HCT116 (cell line): ENCODE measurements around the gene UPP2. TPM values are rescaled to one million over a fixed set of nuclear protein-coding genes. Genes with fewer than 3 reads are reported as not detected.

Experiments used
- ATAC-seq: fragments of 200-7000 bp; cut with Tn5 transposase; 2 replicates; pipeline ENCODE4 v1.9.1; 2020; ENCODE audit warnings: mild to moderate bottlenecking, moderate library complexity
- BruUV-seq: library from RNA; stranded (reverse); fragments of 400-500 nt; replicated peaks from 2 replicates; lab custom pipeline; 2021; lab: Mats Ljungman, UMichigan
- CTCF ChIA-PET: fragments of 300-600 bp; sonication (Branson Sonifier 250); formaldehyde crosslinking; loops from one replicate; lab custom pipeline; 2021; ENCODE audit warnings: antibody characterized with exemption; lab: Charles Lee
- POLR2A ChIA-PET: fragments of 300-600, 350-600 bp; sonication (Branson Sonifier 250); formaldehyde crosslinking; loops from one replicate; lab custom pipeline; 2021; ENCODE audit warnings: antibody characterized with exemption; lab: Charles Lee
- RAD21 ChIA-PET, 2 experiments: fragments of 300-600 bp; sonication (Branson Sonifier 250); formaldehyde crosslinking; loops; one replicate each; lab custom pipeline; 2023; ENCODE audit warnings: low total read pairs in 2 of 2; ENCODE audit not compliant: uncharacterized antibody in 2 of 2, unreplicated experiment in 2 of 2, low non-redundant PET in 1 of 2; lab: Charles Lee
- DNase-seq: peaks from one replicate; pipeline ENCODE4 v3.0.0-alpha.2; 2010; ENCODE audit warnings: low read depth, low spot score
- H2AFZ ChIP-seq: fragments of 200-600 bp; shearing (Covaris generic), sonication (generic); 2 replicates; pipeline ENCODE4 v1.6.1; 2017; ENCODE audit warnings: low read depth, mixed run types, mixed read lengths, antibody characterized with exemption, low read length; ENCODE audit not compliant: poor library complexity, severe bottlenecking
- H3K27ac ChIP-seq: 2 replicates; pipeline ENCODE4 v1.5.1; 2012; ENCODE audit warnings: low read depth, low read length
- H3K27me3 ChIP-seq: fragments of 200-600 bp; sonication (generic); 2 replicates; pipeline ENCODE4 v1.6.1; 2016; ENCODE audit warnings: mixed run types, low read length, mixed read lengths; ENCODE audit not compliant: insufficient read depth
- H3K36me3 ChIP-seq, 2 experiments: fragments of 200-500 bp in 1 of 2; fragments of 200-600 bp in 1 of 2; sonication (Bioruptor generic) in 1 of 2; sonication (generic) in 1 of 2; 2 replicates each; pipeline versions ENCODE4 v1.5.1 to v1.6.1; 2014 to 2016; ENCODE audit warnings: low read length in 2 of 2, inconsistent platforms in 1 of 2, mixed read lengths in 1 of 2, mixed run types in 1 of 2; ENCODE audit not compliant: insufficient read depth in 2 of 2, control insufficient read depth in 1 of 2
- H3K4me1 ChIP-seq, 2 experiments: fragments of 200-600 bp in 1 of 2; sonication (generic) in 1 of 2; 2 replicates each; pipeline versions ENCODE4 v1.5.1 to v1.6.1; 2012 to 2017; ENCODE audit warnings: low read length in 2 of 2, inconsistent platforms in 1 of 2, mild to moderate bottlenecking in 1 of 2, mixed read lengths in 1 of 2, mixed run types in 1 of 2, moderate library complexity in 1 of 2; ENCODE audit not compliant: insufficient read depth in 2 of 2, control insufficient read depth in 1 of 2
- H3K4me2 ChIP-seq: fragments of 200-600 bp; sonication (generic); 2 replicates; pipeline ENCODE4 v1.6.1; 2017; ENCODE audit warnings: mixed run types, low read length, mixed read lengths
- H3K4me3 ChIP-seq, 2 experiments: fragments of 200-600 bp in 1 of 2; sonication (generic) in 1 of 2; replicated peaks in 1 of 2; 2 replicates each; pipeline ENCODE4 v1.5.1; 2011 to 2016; ENCODE audit warnings: low read length in 2 of 2, control low read depth in 1 of 2, low read depth in 1 of 2, mild to moderate bottlenecking in 1 of 2, mixed read lengths in 1 of 2, mixed run types in 1 of 2
- H3K79me2 ChIP-seq: fragments of 200-600 bp; sonication (generic); 2 replicates; pipeline ENCODE4 v1.6.1; 2017; ENCODE audit warnings: mild to moderate bottlenecking, mixed run types, low read length, moderate library complexity, mixed read lengths; ENCODE audit not compliant: insufficient read depth
- H3K9ac ChIP-seq: fragments of 200-600 bp; sonication (generic); 2 replicates; pipeline ENCODE4 v1.6.1; 2016; ENCODE audit warnings: low read length, mixed read lengths
- H3K9me2 ChIP-seq: fragments of 200-600 bp; sonication (generic), shearing (Covaris generic); 2 replicates; pipeline ENCODE4 v1.6.1; 2017; ENCODE audit warnings: mixed run types, mild to moderate bottlenecking, moderate library complexity; ENCODE audit not compliant: insufficient read depth
- H3K9me3 ChIP-seq, 2 experiments: fragments of 200-500 bp in 1 of 2; fragments of 200-600 bp in 1 of 2; sonication (Bioruptor generic) in 1 of 2; sonication (generic) in 1 of 2; 2 replicates each; pipeline ENCODE4 v1.6.1; 2014 to 2017; ENCODE audit warnings: low read length in 2 of 2, mixed read lengths in 2 of 2, inconsistent platforms in 1 of 2, low read depth in 1 of 2, mild to moderate bottlenecking in 1 of 2, mixed run types in 1 of 2, moderate library complexity in 1 of 2; ENCODE audit not compliant: control insufficient read depth in 1 of 2, insufficient read depth in 1 of 2
- H4K20me1 ChIP-seq: fragments of 200-600 bp; sonication (generic), shearing (Covaris generic); 2 replicates; pipeline ENCODE4 v1.6.1; 2017; ENCODE audit warnings: mixed run types, mild to moderate bottlenecking, moderate library complexity; ENCODE audit not compliant: insufficient read depth
- CBX3 ChIP-seq: IDR thresholded peaks from 2 replicates; pipeline ENCODE4 v1.6.1; 2012; ENCODE audit warnings: low read depth
- CEBPB ChIP-seq: IDR thresholded peaks from 2 replicates; pipeline ENCODE4 v1.6.1; 2012; ENCODE audit warnings: low read depth
- EGR1 ChIP-seq: IDR thresholded peaks from 2 replicates; pipeline ENCODE4 v1.6.1; 2012; ENCODE audit warnings: low read depth
- ELF1 ChIP-seq: IDR thresholded peaks from 2 replicates; pipeline ENCODE4 v1.6.1; 2012; ENCODE audit warnings: low read depth, borderline replicate concordance
- EZH2 ChIP-seq: fragments of 200-600 bp; sonication (generic); IDR thresholded peaks from 2 replicates; pipeline ENCODE4 v1.6.1; 2017; ENCODE audit warnings: antibody characterized with exemption, mixed run types
- EZH2phosphoT487 ChIP-seq: fragments of 200-600 bp; IDR thresholded peaks from 2 replicates; pipeline ENCODE4 v1.6.1; 2018; ENCODE audit warnings: antibody characterized with exemption, borderline replicate concordance
- FOSL1 ChIP-seq: IDR thresholded peaks from 2 replicates; pipeline ENCODE4 v1.6.1; 2012; ENCODE audit warnings: low read depth
- JUND ChIP-seq: IDR thresholded peaks from 2 replicates; pipeline ENCODE4 v1.6.1; 2012
- MAX ChIP-seq: IDR thresholded peaks from 2 replicates; pipeline ENCODE4 v1.6.1; 2012
- POLR2AphosphoS5 ChIP-seq: IDR thresholded peaks from 2 replicates; pipeline ENCODE4 v1.6.1; 2011; ENCODE audit warnings: mild to moderate bottlenecking, low read depth, low read length, moderate library complexity
- RAD21 ChIP-seq: IDR thresholded peaks from 2 replicates; pipeline ENCODE4 v1.6.1; 2012; ENCODE audit warnings: low read depth, mild to moderate bottlenecking
- SIN3A ChIP-seq: IDR thresholded peaks from 2 replicates; pipeline ENCODE4 v1.6.1; 2012; ENCODE audit warnings: low read depth
- SP1 ChIP-seq: IDR thresholded peaks from 2 replicates; pipeline ENCODE4 v1.6.1; 2012; ENCODE audit warnings: low read depth
- SRF ChIP-seq: IDR thresholded peaks from 2 replicates; pipeline ENCODE4 v1.6.1; 2012; ENCODE audit warnings: low read depth
- TCF7L2 ChIP-seq: IDR thresholded peaks from 2 replicates; pipeline ENCODE4 v1.7.0; 2011; ENCODE audit warnings: borderline replicate concordance, inconsistent platforms; ENCODE audit not compliant: insufficient read depth, insufficient read length; ENCODE audit errors: extremely low read depth
- YY1 ChIP-seq: IDR thresholded peaks from 2 replicates; pipeline ENCODE4 v1.6.1; 2011; ENCODE audit warnings: low read length, low read depth, moderate library complexity, mild to moderate bottlenecking; ENCODE audit not compliant: insufficient replicate concordance; ENCODE audit errors: extremely low read depth
- ZNF274 ChIP-seq: fragments of 200-500 bp; sonication (Bioruptor generic); IDR thresholded peaks from 2 replicates; pipeline ENCODE4 v1.6.1; 2014; ENCODE audit warnings: mild to moderate bottlenecking, low read depth, low read length, inconsistent platforms
- intact Hi-C: fragments of 100-400 bp; cut with micrococcal nuclease; formaldehyde crosslinking; loops from 2 replicates; pipeline ENCODE4 v1.10.0; 2022
- total RNA-seq: library from RNA; stranded (reverse); gene quantifications from one replicate; pipeline ENCODE4 v1.2.1, GENCODE V29; 2021; ENCODE audit not compliant: unreplicated experiment
- TF ChIP-seq, protein P1 (sequence below): IDR thresholded peaks from 2 replicates; pipeline ENCODE4 v1.6.1; 2011; ENCODE audit warnings: mild to moderate bottlenecking, low read length, moderate library complexity; ENCODE audit not compliant: insufficient replicate concordance; ENCODE audit errors: extremely low read depth
- TF ChIP-seq, protein P2 (sequence below): IDR thresholded peaks from 2 replicates; pipeline ENCODE4 v1.6.1; 2012; ENCODE audit warnings: low read depth

The UPP2 gene
- total RNA-seq, 1 experiment from 2014 or later: not detected

DNA sequence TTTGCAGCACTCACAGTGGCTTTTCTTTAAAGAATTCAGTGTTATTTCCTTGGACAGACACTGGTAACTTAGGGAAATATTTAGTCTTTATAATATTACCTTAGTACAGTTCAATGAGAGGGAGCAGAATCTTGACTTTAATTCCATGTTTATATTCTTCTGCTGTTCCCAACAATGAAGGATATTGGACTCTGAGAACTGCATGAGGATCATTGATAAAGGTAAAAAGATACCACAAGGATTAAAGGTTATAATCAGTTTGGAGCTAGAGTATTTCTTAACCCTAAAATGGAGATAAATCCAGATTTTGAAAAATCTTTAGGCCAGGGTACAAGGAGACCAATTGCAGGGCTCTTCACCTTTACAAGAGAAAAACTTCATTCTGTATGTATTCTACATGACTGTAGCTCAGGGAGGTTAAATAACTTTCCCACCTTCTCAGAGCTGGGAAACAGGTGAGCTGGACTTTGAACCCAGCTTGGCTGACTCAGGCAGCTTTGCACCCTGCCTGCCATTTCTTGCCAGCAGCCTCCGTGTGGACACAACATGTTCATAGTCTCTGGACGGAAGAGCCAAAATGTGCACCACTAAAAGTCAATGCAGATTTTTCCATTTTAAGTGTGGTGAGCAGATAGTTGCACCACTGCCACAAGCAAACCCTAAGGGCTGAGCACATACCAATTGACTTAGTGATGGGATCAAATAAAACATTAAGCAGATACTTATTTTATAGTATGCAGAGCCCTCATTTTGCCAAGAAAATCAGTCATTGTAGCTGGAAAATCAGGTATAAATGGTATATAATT, 26.7 kb downstream of the UPP2 start:
- no peak overlapping the region for H3K4me2 ChIP-seq
- CTCF ChIA-PET: no interaction called here

More for the DNA sequence above, 26.7 kb downstream of the UPP2 start:
- ATAC-seq (no peak), DNase-seq (no peak)
- Histone ChIP-seq H3K9me3 (no peaks in the 10 kb centered on the region), H4K20me1 (no peaks in the 10 kb centered on the region), H3K9ac (no peak overlapping the region), H3K27ac (no peak overlapping the region), H3K79me2 (no peaks in the 10 kb centered on the region), H3K27me3 (no peaks in the 10 kb centered on the region), H3K4me1 (peaks cover 2 to 3% of the 10 kb centered on the region in 2 experiments; a peak in 2 of 4 replicates), H2AFZ (no peak overlapping the region), H3K4me3 (no peak overlapping the region), H3K9me2 (no peaks in the 10 kb centered on the region), H3K36me3 (no peaks in the 10 kb centered on the region)
- ChIA-PET RAD21 (interaction anchor here in 1 of 2 experiments (0.7 kb wide), 1 partner anchor 104 kb away, joined by 3 read pairs; no protein-coding TSS in a partner anchor), POLR2A (no interaction called here)
- TF ChIP-seq SRF (no peak), CBX3 (no peak), EZH2phosphoT487 (no peak), SP1 (no peak), SIN3A (no peak), EGR1 (no peak), ZNF274 (no peak), FOSL1 (no peak), CEBPB (no peak), YY1 (no peak), POLR2AphosphoS5 (no peak), RAD21 (no peak), TCF7L2 (no peak), JUND (no peak), MAX (no peak), EZH2 (no peak), ELF1 (no peak)
- TF ChIP-seq, protein P1, sequence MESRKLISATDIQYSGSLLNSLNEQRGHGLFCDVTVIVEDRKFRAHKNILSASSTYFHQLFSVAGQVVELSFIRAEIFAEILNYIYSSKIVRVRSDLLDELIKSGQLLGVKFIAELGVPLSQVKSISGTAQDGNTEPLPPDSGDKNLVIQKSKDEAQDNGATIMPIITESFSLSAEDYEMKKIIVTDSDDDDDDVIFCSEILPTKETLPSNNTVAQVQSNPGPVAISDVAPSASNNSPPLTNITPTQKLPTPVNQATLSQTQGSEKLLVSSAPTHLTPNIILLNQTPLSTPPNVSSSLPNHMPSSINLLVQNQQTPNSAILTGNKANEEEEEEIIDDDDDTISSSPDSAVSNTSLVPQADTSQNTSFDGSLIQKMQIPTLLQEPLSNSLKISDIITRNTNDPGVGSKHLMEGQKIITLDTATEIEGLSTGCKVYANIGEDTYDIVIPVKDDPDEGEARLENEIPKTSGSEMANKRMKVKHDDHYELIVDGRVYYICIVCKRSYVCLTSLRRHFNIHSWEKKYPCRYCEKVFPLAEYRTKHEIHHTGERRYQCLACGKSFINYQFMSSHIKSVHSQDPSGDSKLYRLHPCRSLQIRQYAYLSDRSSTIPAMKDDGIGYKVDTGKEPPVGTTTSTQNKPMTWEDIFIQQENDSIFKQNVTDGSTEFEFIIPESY: no peak
- TF ChIP-seq, protein P2, sequence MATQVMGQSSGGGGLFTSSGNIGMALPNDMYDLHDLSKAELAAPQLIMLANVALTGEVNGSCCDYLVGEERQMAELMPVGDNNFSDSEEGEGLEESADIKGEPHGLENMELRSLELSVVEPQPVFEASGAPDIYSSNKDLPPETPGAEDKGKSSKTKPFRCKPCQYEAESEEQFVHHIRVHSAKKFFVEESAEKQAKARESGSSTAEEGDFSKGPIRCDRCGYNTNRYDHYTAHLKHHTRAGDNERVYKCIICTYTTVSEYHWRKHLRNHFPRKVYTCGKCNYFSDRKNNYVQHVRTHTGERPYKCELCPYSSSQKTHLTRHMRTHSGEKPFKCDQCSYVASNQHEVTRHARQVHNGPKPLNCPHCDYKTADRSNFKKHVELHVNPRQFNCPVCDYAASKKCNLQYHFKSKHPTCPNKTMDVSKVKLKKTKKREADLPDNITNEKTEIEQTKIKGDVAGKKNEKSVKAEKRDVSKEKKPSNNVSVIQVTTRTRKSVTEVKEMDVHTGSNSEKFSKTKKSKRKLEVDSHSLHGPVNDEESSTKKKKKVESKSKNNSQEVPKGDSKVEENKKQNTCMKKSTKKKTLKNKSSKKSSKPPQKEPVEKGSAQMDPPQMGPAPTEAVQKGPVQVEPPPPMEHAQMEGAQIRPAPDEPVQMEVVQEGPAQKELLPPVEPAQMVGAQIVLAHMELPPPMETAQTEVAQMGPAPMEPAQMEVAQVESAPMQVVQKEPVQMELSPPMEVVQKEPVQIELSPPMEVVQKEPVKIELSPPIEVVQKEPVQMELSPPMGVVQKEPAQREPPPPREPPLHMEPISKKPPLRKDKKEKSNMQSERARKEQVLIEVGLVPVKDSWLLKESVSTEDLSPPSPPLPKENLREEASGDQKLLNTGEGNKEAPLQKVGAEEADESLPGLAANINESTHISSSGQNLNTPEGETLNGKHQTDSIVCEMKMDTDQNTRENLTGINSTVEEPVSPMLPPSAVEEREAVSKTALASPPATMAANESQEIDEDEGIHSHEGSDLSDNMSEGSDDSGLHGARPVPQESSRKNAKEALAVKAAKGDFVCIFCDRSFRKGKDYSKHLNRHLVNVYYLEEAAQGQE: no peak
- intact Hi-C loops: no loop called here
- no TSS peak for BruUV-seq
